ENCODE results near the gene DNASE1L1.

The DNASE1L1 gene

GRCh38 chrX:154409222-154409871 lies at the start of gene DNASE1L1:
Gene DNASE1L1 (minus strand): TSS chrX:154409254. CDS start chrX:154405568, 3,686 bp downstream.
- no peak for DNase-seq

GRCh38 chrX:154458116-154458953 lies 49.3 kb upstream of the DNASE1L1 start, which contains the start of gene PLXNA3:
Gene PLXNA3 (plus strand): TSS chrX:154458281. CDS start chrX:154460184, 1,903 bp downstream.
- peak; percentile 68 for DNase-seq

GRCh38 chrX:154457491-154458115 lies 48.5 kb upstream of the DNASE1L1 start:
- DNase-seq = peak; percentile 54

- no peak for DNase-seq
Observed at GRCh38 chrX:154452823-154453222, 43.8 kb upstream of the DNASE1L1 start.

GRCh38 chrX:154450312-154450711 lies 41.3 kb upstream of the DNASE1L1 start:
- no peak for DNase-seq

- no peak for DNase-seq
Observed at GRCh38 chrX:154449618-154450017, 40.6 kb upstream of the DNASE1L1 start.

GRCh38 chrX:154448484-154448883 lies 39.4 kb upstream of the DNASE1L1 start:
- no peak for DNase-seq

- no peak for DNase-seq
Observed at GRCh38 chrX:154446430-154446829, 37.4 kb upstream of the DNASE1L1 start.

- DNase-seq = no peak
Observed at GRCh38 chrX:154445776-154446175, 36.7 kb upstream of the DNASE1L1 start.

- DNase-seq = no peak
Observed at GRCh38 chrX:154444755-154445246, 35.7 kb upstream of the DNASE1L1 start.

GRCh38 chrX:154443992-154444754 lies 35.1 kb upstream of the DNASE1L1 start, which contains the start of gene FAM50A:
Gene FAM50A (plus strand): TSS chrX:154444141. CDS start chrX:154444236, 95 bp downstream.
- peak; percentile 77 for DNase-seq

- no peak for DNase-seq
Observed at GRCh38 chrX:154443479-154443910, 34.4 kb upstream of the DNASE1L1 start.

GRCh38 chrX:154441984-154442707 lies 33.1 kb upstream of the DNASE1L1 start:
- DNase-seq = no peak

- no peak for DNase-seq
Observed at GRCh38 chrX:154441564-154441963, 32.5 kb upstream of the DNASE1L1 start.

GRCh38 chrX:154440623-154441357 lies 31.7 kb upstream of the DNASE1L1 start:
- no peak for DNase-seq

GRCh38 chrX:154439841-154440240 lies 30.8 kb upstream of the DNASE1L1 start:
- DNase-seq = no peak

GRCh38 chrX:154437971-154438893 lies 29.2 kb upstream of the DNASE1L1 start:
- DNase-seq = no peak

GRCh38 chrX:154436983-154437752 lies 28.1 kb upstream of the DNASE1L1 start, which contains the start of gene GDI1:
Gene GDI1 (plus strand): TSS chrX:154437154. CDS start chrX:154437255, 101 bp downstream.
- peak; percentile 55 for DNase-seq
